Fibroblast of lung (primary cell): ENCODE results near the gene MRPS12.

ENCODE experiments used
- EZH2 ChIP-seq: IDR thresholded peaks from 2 replicates; pipeline ENCODE4 v1.5.1; 2012; ENCODE audit warnings: low read length, control low read depth, mild to moderate bottlenecking; ENCODE audit errors: missing control alignments
- TF ChIP-seq, protein P1 (sequence below), 2 donors: IDR thresholded peaks in 1 of 2; conservative IDR thresholded peaks in 1 of 2; 1 replicate in 1 of 2; 2 replicates in 1 of 2; pipeline ENCODE4 v1.5.1; 2011 to 2012; ENCODE audit warnings: low read length in 2 of 2, control low read depth in 1 of 2, inconsistent platforms in 1 of 2, low read depth in 1 of 2, mild to moderate bottlenecking in 1 of 2

DNA sequence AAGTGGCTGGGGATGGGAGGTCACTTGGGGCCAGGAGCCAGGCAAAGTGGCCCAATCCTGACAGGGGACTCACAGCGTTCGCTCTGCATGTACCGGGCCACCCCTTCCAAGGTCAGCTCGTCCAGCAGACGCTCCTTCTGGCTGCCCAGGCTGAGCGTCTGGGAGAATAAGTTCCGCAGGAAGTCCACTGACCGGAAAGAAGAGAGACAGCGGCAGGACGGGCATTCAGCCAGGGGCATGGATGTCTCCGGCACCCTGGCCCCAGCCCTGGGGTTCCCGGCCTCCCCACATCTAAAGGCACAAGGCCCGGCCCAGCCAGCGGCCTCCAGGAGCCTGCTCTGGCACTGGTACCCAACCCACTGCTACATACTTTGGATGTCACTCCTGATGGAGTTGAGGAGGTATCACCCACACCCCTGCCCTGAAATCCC lies 37.4 kb upstream of the MRPS12 start:
- TF ChIP-seq, protein P1, sequence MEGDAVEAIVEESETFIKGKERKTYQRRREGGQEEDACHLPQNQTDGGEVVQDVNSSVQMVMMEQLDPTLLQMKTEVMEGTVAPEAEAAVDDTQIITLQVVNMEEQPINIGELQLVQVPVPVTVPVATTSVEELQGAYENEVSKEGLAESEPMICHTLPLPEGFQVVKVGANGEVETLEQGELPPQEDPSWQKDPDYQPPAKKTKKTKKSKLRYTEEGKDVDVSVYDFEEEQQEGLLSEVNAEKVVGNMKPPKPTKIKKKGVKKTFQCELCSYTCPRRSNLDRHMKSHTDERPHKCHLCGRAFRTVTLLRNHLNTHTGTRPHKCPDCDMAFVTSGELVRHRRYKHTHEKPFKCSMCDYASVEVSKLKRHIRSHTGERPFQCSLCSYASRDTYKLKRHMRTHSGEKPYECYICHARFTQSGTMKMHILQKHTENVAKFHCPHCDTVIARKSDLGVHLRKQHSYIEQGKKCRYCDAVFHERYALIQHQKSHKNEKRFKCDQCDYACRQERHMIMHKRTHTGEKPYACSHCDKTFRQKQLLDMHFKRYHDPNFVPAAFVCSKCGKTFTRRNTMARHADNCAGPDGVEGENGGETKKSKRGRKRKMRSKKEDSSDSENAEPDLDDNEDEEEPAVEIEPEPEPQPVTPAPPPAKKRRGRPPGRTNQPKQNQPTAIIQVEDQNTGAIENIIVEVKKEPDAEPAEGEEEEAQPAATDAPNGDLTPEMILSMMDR (conservative IDR thresholded peaks at IDR 0.05 in 1 of 2, IDR thresholded peaks at IDR 0.05 in 1 of 2; ENCODE audit: low read depth in 1 of 2, low read length in 2 of 2): no peak
- no peak for TF ChIP-seq EZH2
